Tibial artery (tissue), 4 donors: ENCODE results near the gene TMEM247.

Experiments used
- DNase-seq, 2 donors: peaks; one replicate each; pipeline ENCODE4 v3.0.0-alpha.2; 2019
- H3K27ac ChIP-seq, 2 donors: fragments of 200-600 bp; sonication (generic) in 1 of 2; 1 replicate in 1 of 2; 2 replicates in 1 of 2; pipeline ENCODE4 v1.5.1; 2018 to 2019; ENCODE audit warnings: mild to moderate bottlenecking in 1 of 2
- H3K27me3 ChIP-seq, 2 donors: fragments of 200-600 bp; sonication (generic) in 1 of 2; one replicate each; pipeline versions ENCODE4 v1.5.1 to v1.6.0; 2016 to 2019
- H3K36me3 ChIP-seq, 3 donors: fragments of 200-600 bp; sonication (generic) in 2 of 3; one replicate each; pipeline ENCODE4 v1.5.1; 2016 to 2019; ENCODE audit warnings: mild to moderate bottlenecking in 2 of 3
- H3K4me1 ChIP-seq, 4 donors: fragments of 200-600 bp; sonication (generic) in 2 of 4; 1 replicate in 3 of 4; 2 replicates in 1 of 4; pipeline ENCODE4 v1.5.1; 2016 to 2019
- H3K4me3 ChIP-seq, 2 donors: fragments of 200-600 bp; sonication (generic) in 1 of 2; 1 replicate in 1 of 2; 2 replicates in 1 of 2; pipeline ENCODE4 v1.5.1; 2018 to 2019; ENCODE audit warnings: mild to moderate bottlenecking in 2 of 2
- H3K9me3 ChIP-seq, 3 donors: fragments of 200-600 bp; sonication (generic) in 1 of 3; one replicate each; pipeline ENCODE4 v1.5.1; 2016 to 2019
- intact Hi-C: fragments of 100-400 bp; cut with DNase I; formaldehyde crosslinking; loops from one replicate; pipeline ENCODE4 v1.15.0; 2023; ENCODE audit warnings: low total_unique reads
- TF ChIP-seq, protein P1 (sequence below), 2 experiments: fragments of 200-600 bp in 1 of 2; fragments of 450-650 bp in 1 of 2; IDR thresholded peaks; one replicate each; pipeline ENCODE4 v1.5.1; 2017 to 2019; ENCODE audit warnings: antibody characterized with exemption in 2 of 2, mild to moderate bottlenecking in 1 of 2, moderate library complexity in 1 of 2

Gene TMEM247

DNA sequence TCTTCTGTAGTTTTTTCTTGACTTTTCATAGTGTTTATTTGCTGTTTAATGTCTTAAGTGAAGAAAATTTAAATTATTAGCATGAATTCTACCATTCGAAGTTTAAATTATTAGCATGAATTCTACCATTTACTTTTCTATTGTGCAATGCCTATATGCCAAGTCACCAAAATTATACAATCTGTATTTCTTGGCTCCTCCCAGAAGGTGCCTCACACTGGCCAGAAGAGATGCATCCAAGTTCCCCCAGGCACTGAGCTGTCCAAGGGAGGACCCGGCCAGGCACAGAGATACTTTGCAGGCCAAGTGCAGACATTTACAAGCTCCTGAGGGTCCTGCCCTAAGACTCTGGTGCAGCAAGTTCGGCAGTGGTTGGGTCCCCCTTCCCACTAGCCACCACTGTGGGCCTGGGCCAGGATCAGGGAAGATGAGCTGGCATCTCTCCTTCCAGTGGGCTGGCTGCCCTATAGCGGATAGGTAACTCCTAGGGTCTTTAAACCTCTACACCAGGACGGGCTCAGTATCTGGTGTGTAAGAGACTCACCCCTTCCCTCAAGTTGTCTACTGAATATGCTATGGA is 31.3 kb downstream of the TMEM247 start:
- TF ChIP-seq, protein P1, sequence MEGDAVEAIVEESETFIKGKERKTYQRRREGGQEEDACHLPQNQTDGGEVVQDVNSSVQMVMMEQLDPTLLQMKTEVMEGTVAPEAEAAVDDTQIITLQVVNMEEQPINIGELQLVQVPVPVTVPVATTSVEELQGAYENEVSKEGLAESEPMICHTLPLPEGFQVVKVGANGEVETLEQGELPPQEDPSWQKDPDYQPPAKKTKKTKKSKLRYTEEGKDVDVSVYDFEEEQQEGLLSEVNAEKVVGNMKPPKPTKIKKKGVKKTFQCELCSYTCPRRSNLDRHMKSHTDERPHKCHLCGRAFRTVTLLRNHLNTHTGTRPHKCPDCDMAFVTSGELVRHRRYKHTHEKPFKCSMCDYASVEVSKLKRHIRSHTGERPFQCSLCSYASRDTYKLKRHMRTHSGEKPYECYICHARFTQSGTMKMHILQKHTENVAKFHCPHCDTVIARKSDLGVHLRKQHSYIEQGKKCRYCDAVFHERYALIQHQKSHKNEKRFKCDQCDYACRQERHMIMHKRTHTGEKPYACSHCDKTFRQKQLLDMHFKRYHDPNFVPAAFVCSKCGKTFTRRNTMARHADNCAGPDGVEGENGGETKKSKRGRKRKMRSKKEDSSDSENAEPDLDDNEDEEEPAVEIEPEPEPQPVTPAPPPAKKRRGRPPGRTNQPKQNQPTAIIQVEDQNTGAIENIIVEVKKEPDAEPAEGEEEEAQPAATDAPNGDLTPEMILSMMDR (IDR thresholded peaks at IDR 0.05) = no peak
- peaks cover 0 to 10% (median 0%) of the 10 kb centered on the region in 4 donors for H3K4me1 ChIP-seq
- no peaks in the 10 kb centered on the region for H3K9me3 ChIP-seq
- H3K4me3 ChIP-seq = no peak overlapping the region
- intact Hi-C loops = no loop called here
- H3K27ac ChIP-seq = no peak overlapping the region
- H3K36me3 ChIP-seq = no peaks in the 10 kb centered on the region
- DNase-seq = no peak
- H3K27me3 ChIP-seq = no peaks in the 10 kb centered on the region

DNA sequence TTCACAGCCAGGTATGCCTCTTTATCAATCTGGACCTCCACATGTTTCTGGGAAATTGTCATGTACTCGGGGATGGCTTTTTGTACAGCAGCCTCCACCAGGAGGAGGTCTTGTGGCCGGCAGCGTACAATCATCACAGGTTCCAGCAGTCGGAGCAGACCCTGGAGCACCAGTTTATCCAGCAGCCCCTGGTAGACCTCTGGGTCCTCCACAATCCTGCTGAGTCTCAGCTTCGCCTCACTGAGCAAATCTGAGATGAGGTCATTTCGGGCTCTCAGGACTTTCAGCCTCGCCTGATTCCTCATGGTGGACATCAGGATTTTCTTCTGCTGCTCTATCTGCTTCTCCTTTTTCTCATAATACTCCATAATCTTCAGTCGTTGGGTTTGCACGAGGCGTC is 32.8 kb downstream of the TMEM247 start:
- intact Hi-C loops = no loop called here
- TF ChIP-seq, protein P1 (IDR thresholded peaks at IDR 0.05) = no peak
- Histone ChIP-seq H3K27me3 (no peaks in the 10 kb centered on the region), H3K27ac (no peak overlapping the region), H3K4me3 (no peak overlapping the region), H3K4me1 (peaks cover 0 to 10% (median 0%) of the 10 kb centered on the region in 4 donors), H3K36me3 (no peaks in the 10 kb centered on the region), H3K9me3 (no peaks in the 10 kb centered on the region)
- no peak for DNase-seq

DNA sequence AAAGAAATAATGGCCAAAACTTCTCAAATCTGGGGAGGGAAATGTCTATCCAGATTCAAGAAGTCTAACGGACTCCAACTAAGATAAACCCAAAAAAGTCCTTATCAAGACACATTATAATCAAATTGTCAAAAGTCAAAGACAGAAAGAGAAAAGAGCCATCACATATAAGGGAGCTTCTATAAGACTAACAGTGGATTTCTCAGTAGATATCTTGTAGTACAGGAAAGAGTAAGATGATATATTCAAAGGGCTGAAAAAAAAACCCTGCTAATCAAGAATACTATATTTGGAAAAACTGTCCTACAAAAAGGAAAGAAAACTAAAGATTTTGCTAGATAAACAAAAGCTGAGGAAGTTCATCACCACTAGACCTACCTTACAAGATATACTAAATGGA is 35.4 kb downstream of the TMEM247 start:
- DNase-seq = no peak
- intact Hi-C loops = no loop called here
- Histone ChIP-seq H3K27me3 (no peaks in the 10 kb centered on the region), H3K27ac (no peak overlapping the region), H3K9me3 (no peaks in the 10 kb centered on the region), H3K36me3 (no peaks in the 10 kb centered on the region), H3K4me1 (peaks cover 0 to 16% (median 0%) of the 10 kb centered on the region in 4 donors), H3K4me3 (no peak overlapping the region)
- TF ChIP-seq, protein P1 (IDR thresholded peaks at IDR 0.05) = no peak

DNA sequence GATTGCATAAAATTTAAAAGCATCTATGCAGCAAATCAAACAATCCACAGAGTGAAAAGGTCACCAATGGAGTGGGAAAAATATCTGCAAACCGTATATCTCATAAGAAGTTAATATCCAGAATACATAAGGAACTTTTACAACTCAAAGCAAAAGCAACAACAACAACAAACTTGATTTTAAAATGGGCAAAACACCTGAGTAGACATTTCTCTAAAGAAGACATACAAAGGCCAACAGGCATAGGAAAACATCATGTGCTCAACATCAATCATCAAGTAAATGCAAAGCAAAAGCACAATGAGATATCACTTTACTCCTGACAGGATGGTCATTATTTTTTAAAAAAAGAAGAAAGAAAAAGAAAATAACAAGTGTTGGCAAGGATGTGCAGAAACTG is 38.1 kb downstream of the TMEM247 start:
- TF ChIP-seq, protein P1 (IDR thresholded peaks at IDR 0.05) = no peak
- Histone ChIP-seq H3K27me3 (no peaks in the 10 kb centered on the region), H3K27ac (no peak overlapping the region), H3K4me3 (no peak overlapping the region), H3K36me3 (no peaks in the 10 kb centered on the region), H3K9me3 (no peaks in the 10 kb centered on the region), H3K4me1 (peaks cover 0 to 16% (median 0%) of the 10 kb centered on the region in 4 donors)
- DNase-seq = no peak
- intact Hi-C loops = no loop called here

DNA sequence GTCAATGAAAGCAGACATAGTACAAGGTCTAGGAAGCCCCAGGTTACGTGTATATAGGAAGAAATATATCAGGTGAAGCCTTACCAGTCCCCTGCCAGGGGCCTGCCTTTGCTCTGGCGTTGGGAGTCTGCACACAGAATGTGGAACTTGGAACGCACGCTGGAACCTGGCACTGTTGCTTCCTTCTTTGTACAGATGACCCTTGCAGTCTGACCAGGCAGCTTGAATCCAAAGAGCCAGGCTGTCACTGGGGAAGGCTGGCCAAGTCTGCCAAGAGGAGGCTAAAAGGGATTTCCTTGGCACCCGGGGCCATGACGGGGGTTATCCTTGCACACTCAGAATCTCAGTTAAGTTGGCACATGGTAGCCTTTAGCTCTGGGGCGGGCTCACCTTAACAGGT is 39.5 kb downstream of the TMEM247 start:
- Histone ChIP-seq H3K4me1 (peaks cover 0 to 16% (median 0%) of the 10 kb centered on the region in 4 donors), H3K27me3 (no peaks in the 10 kb centered on the region), H3K36me3 (no peaks in the 10 kb centered on the region), H3K4me3 (no peak overlapping the region), H3K27ac (no peak overlapping the region), H3K9me3 (no peaks in the 10 kb centered on the region)
- intact Hi-C loops = no loop called here
- DNase-seq = peak in 1 of 2 donors; percentile 57
- TF ChIP-seq, protein P1 (IDR thresholded peaks at IDR 0.05) = no peak

DNA sequence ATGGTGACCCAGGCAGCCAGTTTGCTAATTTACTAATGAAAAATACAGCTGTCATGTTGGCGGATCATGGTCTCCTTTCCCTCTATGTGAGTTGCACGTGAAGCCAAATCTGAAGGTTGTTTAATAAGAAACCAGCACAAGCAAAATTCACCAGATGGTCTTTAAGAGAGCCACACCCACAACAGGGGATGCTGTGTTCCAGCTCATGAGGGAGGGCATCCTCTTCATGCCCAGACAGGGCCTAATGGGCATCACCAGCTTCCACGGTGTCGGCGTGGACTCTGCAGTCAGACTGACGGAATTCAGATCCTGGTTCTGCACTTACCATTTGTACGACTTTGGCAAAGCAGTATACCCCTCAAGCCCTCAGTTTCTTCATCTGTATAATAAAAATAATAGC is 39.9 kb downstream of the TMEM247 start:
- no peak for DNase-seq
- Histone ChIP-seq H3K4me1 (peaks cover 0 to 16% (median 0%) of the 10 kb centered on the region in 4 donors), H3K27ac (no peak overlapping the region), H3K9me3 (no peaks in the 10 kb centered on the region), H3K4me3 (no peak overlapping the region), H3K27me3 (no peaks in the 10 kb centered on the region), H3K36me3 (no peaks in the 10 kb centered on the region)
- TF ChIP-seq, protein P1 (IDR thresholded peaks at IDR 0.05) = no peak
- intact Hi-C loops = no loop called here
